Measurements from ENCODE around the gene MPL. TPM values are rescaled to one million over a fixed set of nuclear protein-coding genes. Genes with fewer than 3 reads are reported as not detected.
A peak's percentile ranks its signal among the peaks of the same experiment; 100 is the strongest.
"Not testable (repeated sequence)": the region's sequence is repeated elsewhere in the genome, so short reads cannot be mapped to it uniquely, and the experiment has no call there.

The MPL gene
- polyA plus RNA-seq, 3 donors, result 0.42 to 0.78 (median 0.65) TPM

GRCh38 chr1:43352881-43353280 lies 15.3 kb downstream of the MPL start:
- DNase-seq, result no peak

- DNase-seq, result no peak
Observed at GRCh38 chr1:43354471-43354870, 16.9 kb downstream of the MPL start.

- DNase-seq, result no peak
Observed at GRCh38 chr1:43354936-43355335, 17.3 kb downstream of the MPL start.

- no peak for DNase-seq
Observed at GRCh38 chr1:43357251-43357650, 19.6 kb downstream of the MPL start.

- peak; percentile 35 for DNase-seq
Observed at GRCh38 chr1:43358121-43358745, 20.6 kb downstream of the MPL start.

- peak; percentile 98 for DNase-seq
Observed at GRCh38 chr1:43358746-43359693, 21.4 kb downstream of the MPL start, which contains the start of gene CDC20. Gene CDC20 (plus strand): TSS chr1:43358981. CDS start chr1:43359216, 235 bp downstream.

GRCh38 chr1:43359696-43360095 lies 22.1 kb downstream of the MPL start:
- no peak for DNase-seq

GRCh38 chr1:43360616-43361015 lies 23.0 kb downstream of the MPL start:
- no peak for DNase-seq

- DNase-seq, result no peak
Observed at GRCh38 chr1:43363283-43363934, 25.8 kb downstream of the MPL start.

- DNase-seq, result no peak
Observed at GRCh38 chr1:43363935-43364525, 26.4 kb downstream of the MPL start.

GRCh38 chr1:43365678-43366077 lies 28.1 kb downstream of the MPL start:
- DNase-seq, result no peak

GRCh38 chr1:43366179-43366578 lies 28.6 kb downstream of the MPL start:
- DNase-seq, result no peak

- DNase-seq, result no peak
Observed at GRCh38 chr1:43366601-43367025, 29.0 kb downstream of the MPL start.

GRCh38 chr1:43367026-43367903 lies 29.6 kb downstream of the MPL start:
- DNase-seq, result no peak

- peak; percentile 89 for DNase-seq
Observed at GRCh38 chr1:43367904-43368645, 30.5 kb downstream of the MPL start, which contains the start of gene ELOVL1. Gene ELOVL1 (minus strand): TSS chr1:43368011. CDS start chr1:43365609, 2,402 bp downstream.

- DNase-seq, result no peak
Observed at GRCh38 chr1:43368646-43369020, 31.0 kb downstream of the MPL start.

- DNase-seq, result not testable (repeated sequence)
Observed at GRCh38 chr1:43369779-43370178, 32.2 kb downstream of the MPL start.

GRCh38 chr1:43370564-43370963 lies 32.9 kb downstream of the MPL start:
- DNase-seq, result no peak

- DNase-seq, result no peak
Observed at GRCh38 chr1:43372172-43372571, 34.6 kb downstream of the MPL start.

Measured in renal pelvis (tissue), 4 donors.